ENCODE data around the gene ASPRV1.

The ASPRV1 gene

DNA sequence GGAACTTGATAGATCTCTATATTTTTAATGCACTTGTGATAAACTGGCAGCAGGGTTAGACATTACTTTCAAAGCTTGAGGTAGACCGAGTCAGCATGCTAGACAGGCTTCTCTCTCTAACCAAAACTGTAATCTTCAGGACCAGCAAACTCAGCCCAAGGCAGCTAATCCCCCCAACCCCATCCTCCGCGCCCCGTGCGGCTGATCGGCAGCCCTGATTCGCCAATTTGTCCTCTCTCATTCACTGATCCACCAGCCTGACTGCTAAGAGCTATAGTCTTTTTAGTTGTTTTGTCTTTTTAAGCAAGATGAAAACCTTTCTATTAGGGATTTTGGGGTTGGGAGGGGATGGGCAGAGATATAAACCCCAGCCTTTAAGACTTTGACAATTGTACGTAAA, 20.7 kb downstream of the ASPRV1 start:
- TF ChIP-seq, protein P1, sequence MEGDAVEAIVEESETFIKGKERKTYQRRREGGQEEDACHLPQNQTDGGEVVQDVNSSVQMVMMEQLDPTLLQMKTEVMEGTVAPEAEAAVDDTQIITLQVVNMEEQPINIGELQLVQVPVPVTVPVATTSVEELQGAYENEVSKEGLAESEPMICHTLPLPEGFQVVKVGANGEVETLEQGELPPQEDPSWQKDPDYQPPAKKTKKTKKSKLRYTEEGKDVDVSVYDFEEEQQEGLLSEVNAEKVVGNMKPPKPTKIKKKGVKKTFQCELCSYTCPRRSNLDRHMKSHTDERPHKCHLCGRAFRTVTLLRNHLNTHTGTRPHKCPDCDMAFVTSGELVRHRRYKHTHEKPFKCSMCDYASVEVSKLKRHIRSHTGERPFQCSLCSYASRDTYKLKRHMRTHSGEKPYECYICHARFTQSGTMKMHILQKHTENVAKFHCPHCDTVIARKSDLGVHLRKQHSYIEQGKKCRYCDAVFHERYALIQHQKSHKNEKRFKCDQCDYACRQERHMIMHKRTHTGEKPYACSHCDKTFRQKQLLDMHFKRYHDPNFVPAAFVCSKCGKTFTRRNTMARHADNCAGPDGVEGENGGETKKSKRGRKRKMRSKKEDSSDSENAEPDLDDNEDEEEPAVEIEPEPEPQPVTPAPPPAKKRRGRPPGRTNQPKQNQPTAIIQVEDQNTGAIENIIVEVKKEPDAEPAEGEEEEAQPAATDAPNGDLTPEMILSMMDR (IDR thresholded peaks at IDR 0.05): no peak

DNA sequence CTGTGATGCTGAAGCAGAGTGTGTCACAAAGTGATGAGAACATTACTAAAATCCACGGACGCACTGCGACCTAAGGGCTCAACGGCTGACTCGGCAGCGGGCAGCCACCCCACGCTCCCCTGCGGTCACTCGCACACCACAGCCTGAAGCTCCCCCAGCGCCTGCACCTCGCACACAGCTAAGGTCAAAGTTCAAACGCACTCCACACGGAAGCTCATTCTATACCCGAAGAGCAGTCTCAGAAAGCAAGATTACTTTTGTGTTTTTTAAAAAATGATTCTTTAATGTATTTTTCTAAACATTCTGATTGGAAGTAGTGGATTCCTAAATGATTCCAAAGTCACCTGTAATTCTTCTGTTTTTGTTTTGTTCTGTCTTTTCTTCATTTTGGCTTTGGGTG, 21.7 kb downstream of the ASPRV1 start:
- TF ChIP-seq, protein P1 (IDR thresholded peaks at IDR 0.05): no peak

GRCh38 chr2:69937968-69938367, 23.5 kb downstream of the ASPRV1 start:
- TF ChIP-seq, protein P1 (IDR thresholded peaks at IDR 0.05): no peak

DNA sequence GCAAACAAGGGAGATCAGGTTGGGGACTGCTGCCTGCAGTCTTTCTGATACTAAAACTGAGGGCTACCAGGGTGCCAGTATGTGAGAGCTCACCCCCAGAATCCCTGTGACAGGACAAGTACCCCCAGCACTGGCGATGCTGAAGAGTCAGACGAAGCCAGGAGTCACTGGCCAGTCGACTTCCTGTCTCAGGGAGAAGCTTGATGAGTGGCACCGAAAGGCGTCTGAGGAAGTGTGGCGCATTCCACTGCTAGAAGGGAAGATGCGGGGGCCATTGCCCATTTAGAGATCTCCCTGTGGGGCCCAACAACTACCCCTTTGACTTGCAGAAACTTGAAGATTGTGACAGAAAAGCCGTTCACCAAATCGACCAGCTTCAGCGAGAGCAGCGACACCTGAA, 24.5 kb downstream of the ASPRV1 start:
- TF ChIP-seq, protein P1 (IDR thresholded peaks at IDR 0.05): no peak

GRCh38 chr2:69935011-69935410, 26.4 kb downstream of the ASPRV1 start:
- TF ChIP-seq, protein P1 (IDR thresholded peaks at IDR 0.05): no peak

- TF ChIP-seq, protein P1 (IDR thresholded peaks at IDR 0.05): no peak
Measured at GRCh38 chr2:69934614-69934908, 26.9 kb downstream of the ASPRV1 start.

GRCh38 chr2:69933839-69934613, 27.4 kb downstream of the ASPRV1 start:
- TF ChIP-seq, protein P1 (IDR thresholded peaks at IDR 0.05): no peak
